GM10266 (cell line): ENCODE results near the gene FAM228B.

Source experiments
- DNase-seq: peaks from one replicate; pipeline ENCODE4 v3.0.0; 2012; ENCODE audit errors: extremely low spot score
- CTCF ChIP-seq: IDR thresholded peaks from 2 replicates; pipeline ENCODE4 v1.5.1; 2012; ENCODE audit warnings: mild to moderate bottlenecking, low read depth; ENCODE audit not compliant: control insufficient read depth, insufficient read depth; ENCODE audit errors: missing control alignments

Gene FAM228B

GRCh38 chr2:24179683-24180082, 56.4 kb downstream of the FAM228B start:
- no peak for DNase-seq
- TF ChIP-seq CTCF = no peak

- DNase-seq = no peak
- no peak for TF ChIP-seq CTCF
These were observed 58.6 kb downstream of the FAM228B start for GRCh38 chr2:24181849-24182248.

GRCh38 chr2:24182507-24182906, 59.2 kb downstream of the FAM228B start:
- no peak for DNase-seq
- TF ChIP-seq CTCF = no peak

- DNase-seq = no peak
- TF ChIP-seq CTCF = no peak
These were observed 60.2 kb downstream of the FAM228B start for GRCh38 chr2:24183366-24184069.

- no peak for TF ChIP-seq CTCF
These were observed 66.3 kb downstream of the FAM228B start for GRCh38 chr2:24189551-24189950.

GRCh38 chr2:24190503-24190902, 67.2 kb downstream of the FAM228B start:
- DNase-seq = no peak
- TF ChIP-seq CTCF = no peak

More at GRCh38 chr2:24189551-24189950, 66.3 kb downstream of the FAM228B start:
- no peak for DNase-seq

- TF ChIP-seq CTCF = no peak
- DNase-seq = no peak
These were observed 67.9 kb downstream of the FAM228B start for GRCh38 chr2:24191156-24191555.
